SU-DHL-6 (cell line): Measurements from ENCODE around the gene SYNPR.

Experiments
- H2AFZ ChIP-seq: fragments of 200-600 bp; sonication (generic); 2 replicates; pipeline ENCODE4 v1.6.1; 2014; ENCODE audit warnings: low read depth, mild to moderate bottlenecking, moderate library complexity, mixed read lengths, antibody characterized with exemption, low read length; ENCODE audit not compliant: severe bottlenecking
- H3F3A ChIP-seq: fragments of 200-600 bp; shearing (Covaris generic); 2 replicates; pipeline ENCODE4 v1.6.0; 2016; ENCODE audit warnings: antibody characterized with exemption, mild to moderate bottlenecking; ENCODE audit not compliant: insufficient read depth
- H3K27ac ChIP-seq: fragments of 200-600 bp; sonication (generic); 2 replicates; pipeline ENCODE4 v1.5.1; 2016; ENCODE audit warnings: low read depth, mild to moderate bottlenecking, low read length, moderate library complexity, mixed read lengths
- H3K27me3 ChIP-seq: fragments of 200-600 bp; sonication (generic), shearing (Covaris generic); 2 replicates; pipeline ENCODE4 v1.6.0; 2014; ENCODE audit warnings: mild to moderate bottlenecking, low read length
- H3K36me3 ChIP-seq: fragments of 200-600 bp; sonication (generic); 2 replicates; pipeline ENCODE4 v1.6.1; 2014; ENCODE audit warnings: mild to moderate bottlenecking, low read length, mixed read lengths
- H3K4me2 ChIP-seq: fragments of 300-600, 200-600 bp; shearing (Covaris generic), sonication (generic); 2 replicates; pipeline ENCODE4 v1.6.0; 2014; ENCODE audit warnings: low read length, low read depth, mild to moderate bottlenecking; ENCODE audit not compliant: poor library complexity, severe bottlenecking
- H3K4me3 ChIP-seq: fragments of 200-600 bp; sonication (generic); 2 replicates; pipeline ENCODE4 v1.5.1; 2014; ENCODE audit warnings: antibody characterized with exemption, low read length, mild to moderate bottlenecking, mixed read lengths; ENCODE audit not compliant: insufficient read depth, poor library complexity, severe bottlenecking
- H3K79me2 ChIP-seq: fragments of 200-600 bp; sonication (generic); 2 replicates; pipeline ENCODE4 v1.6.1; 2014; ENCODE audit warnings: mild to moderate bottlenecking, low read length, moderate library complexity; ENCODE audit not compliant: insufficient read depth
- H3K9ac ChIP-seq: fragments of 200-600 bp; sonication (generic); 2 replicates; pipeline ENCODE4 v1.7.0; 2014; ENCODE audit warnings: mild to moderate bottlenecking, low read length
- H3K9me2 ChIP-seq: fragments of 200-600 bp; sonication (generic); replicated peaks from 2 replicates; pipeline ENCODE4 v1.6.1; 2014; ENCODE audit warnings: low read length; ENCODE audit not compliant: insufficient read depth
- H3K9me3 ChIP-seq: fragments of 200-600 bp; sonication (generic); 2 replicates; pipeline ENCODE4 v1.6.1; 2014; ENCODE audit warnings: low read length, mixed read lengths; ENCODE audit not compliant: insufficient read depth
- H4K20me1 ChIP-seq: fragments of 200-600 bp; sonication (generic); 2 replicates; pipeline ENCODE4 v1.6.1; 2014; ENCODE audit warnings: low read depth, mild to moderate bottlenecking, antibody characterized with exemption, low read length, moderate library complexity, mixed read lengths
- CTCF ChIP-seq: fragments of 200-600 bp; sonication (generic); IDR thresholded peaks from one replicate; pipeline ENCODE4 v1.5.1; 2017; ENCODE audit warnings: antibody characterized with exemption, mild to moderate bottlenecking, low read length, moderate library complexity; ENCODE audit not compliant: insufficient read depth, poor library complexity, severe bottlenecking
- EZH2phosphoT487 ChIP-seq: fragments of 200-600 bp; sonication (generic), shearing (Covaris generic); conservative IDR thresholded peaks from 2 replicates; pipeline ENCODE4 v1.6.1; 2018; ENCODE audit warnings: mild to moderate bottlenecking, antibody characterized with exemption, low read length, moderate library complexity, mixed read lengths

Gene SYNPR

GRCh38 chr3:63556401-63556800 is 278.3 kb downstream of the SYNPR start:
- Histone ChIP-seq H3K9me2 (no peaks in the 10 kb centered on the region), H3K4me2 (no peak overlapping the region), H3K27me3 (no peaks in the 10 kb centered on the region), H3K27ac (no peak overlapping the region), H2AFZ (no peak overlapping the region), H3K4me3 (no peak overlapping the region), H3K36me3 (no peaks in the 10 kb centered on the region), H3K79me2 (no peaks in the 10 kb centered on the region), H3K9ac (no peak overlapping the region), H3F3A (no peaks in the 10 kb centered on the region), H3K9me3 (no peaks in the 10 kb centered on the region), H4K20me1 (no peaks in the 10 kb centered on the region)
- no peak for TF ChIP-seq CTCF
- TF ChIP-seq EZH2phosphoT487, result no peak

DNA sequence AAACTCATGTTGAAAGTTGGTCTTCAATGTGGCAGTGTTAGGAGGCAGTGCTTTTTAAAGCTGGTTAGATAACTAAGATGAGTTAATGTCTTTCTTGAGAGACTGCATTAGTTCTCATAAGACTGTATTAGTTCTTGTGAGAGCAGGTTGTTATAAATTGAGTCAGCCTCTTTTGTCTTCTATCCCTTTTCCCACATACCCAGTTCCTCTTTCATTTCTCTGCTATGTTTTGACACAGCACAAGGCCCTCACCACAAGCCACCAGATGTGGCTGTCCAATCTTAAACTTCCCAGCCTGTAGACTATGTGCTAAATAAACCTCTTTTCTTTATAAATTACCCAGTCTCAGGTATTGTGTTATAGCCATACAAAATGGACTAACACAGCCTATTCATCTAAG is 279.8 kb downstream of the SYNPR start:
- H3K9me2 ChIP-seq, result no peaks in the 10 kb centered on the region
- no peak overlapping the region for H3K4me3 ChIP-seq
- H3K9ac ChIP-seq, result no peak overlapping the region
- no peak overlapping the region for H2AFZ ChIP-seq
- H3K27ac ChIP-seq, result no peak overlapping the region
- H4K20me1 ChIP-seq, result no peaks in the 10 kb centered on the region
- H3K79me2 ChIP-seq, result no peaks in the 10 kb centered on the region
- H3K27me3 ChIP-seq, result no peaks in the 10 kb centered on the region
- H3F3A ChIP-seq, result no peaks in the 10 kb centered on the region
- no peak for TF ChIP-seq EZH2phosphoT487
- TF ChIP-seq CTCF, result no peak
- H3K36me3 ChIP-seq, result no peaks in the 10 kb centered on the region
- no peaks in the 10 kb centered on the region for H3K9me3 ChIP-seq
- H3K4me2 ChIP-seq, result no peak overlapping the region

- Histone ChIP-seq H2AFZ (no peak overlapping the region), H3K4me2 (no peak overlapping the region), H3K79me2 (no peaks in the 10 kb centered on the region), H3K9me2 (no peaks in the 10 kb centered on the region), H3K27ac (no peak overlapping the region), H3K9me3 (no peaks in the 10 kb centered on the region), H3K4me3 (no peak overlapping the region), H3K27me3 (no peaks in the 10 kb centered on the region), H4K20me1 (no peaks in the 10 kb centered on the region), H3F3A (no peaks in the 10 kb centered on the region), H3K36me3 (no peaks in the 10 kb centered on the region), H3K9ac (no peak overlapping the region)
- TF ChIP-seq EZH2phosphoT487 (no peak), CTCF (no peak)
Measured at GRCh38 chr3:63559884-63560283, 281.8 kb downstream of the SYNPR start.

GRCh38 chr3:63561879-63562278 is 283.8 kb downstream of the SYNPR start:
- Histone ChIP-seq H3K9me2 (no peaks in the 10 kb centered on the region), H3K36me3 (no peaks in the 10 kb centered on the region), H3K9ac (no peak overlapping the region), H3K27me3 (no peaks in the 10 kb centered on the region), H3K9me3 (no peaks in the 10 kb centered on the region), H3K27ac (no peak overlapping the region), H3K4me3 (no peak overlapping the region), H3F3A (no peaks in the 10 kb centered on the region), H2AFZ (no peak overlapping the region), H3K79me2 (no peaks in the 10 kb centered on the region), H3K4me2 (no peak overlapping the region), H4K20me1 (no peaks in the 10 kb centered on the region)
- no peak for TF ChIP-seq CTCF
- no peak for TF ChIP-seq EZH2phosphoT487
